LNCaP clone FGC (cell line): Measurements from ENCODE around the gene YPEL2.

Experiments used
- DNase-seq: peaks from one replicate; pipeline ENCODE4 v3.0.0-alpha.2; 2011; ENCODE audit warnings: low read depth
- H3K4me3 ChIP-seq: 2 replicates; pipeline ENCODE4 v1.5.1; 2011; ENCODE audit warnings: mild to moderate bottlenecking, low read depth, low read length, control low read depth
- TF ChIP-seq, protein P1 (sequence below): IDR thresholded peaks from 2 replicates; pipeline ENCODE4 v1.5.1; 2012; ENCODE audit warnings: mild to moderate bottlenecking; ENCODE audit not compliant: control insufficient read depth, insufficient read depth; ENCODE audit errors: extremely low read depth

YPEL2 gene

DNA sequence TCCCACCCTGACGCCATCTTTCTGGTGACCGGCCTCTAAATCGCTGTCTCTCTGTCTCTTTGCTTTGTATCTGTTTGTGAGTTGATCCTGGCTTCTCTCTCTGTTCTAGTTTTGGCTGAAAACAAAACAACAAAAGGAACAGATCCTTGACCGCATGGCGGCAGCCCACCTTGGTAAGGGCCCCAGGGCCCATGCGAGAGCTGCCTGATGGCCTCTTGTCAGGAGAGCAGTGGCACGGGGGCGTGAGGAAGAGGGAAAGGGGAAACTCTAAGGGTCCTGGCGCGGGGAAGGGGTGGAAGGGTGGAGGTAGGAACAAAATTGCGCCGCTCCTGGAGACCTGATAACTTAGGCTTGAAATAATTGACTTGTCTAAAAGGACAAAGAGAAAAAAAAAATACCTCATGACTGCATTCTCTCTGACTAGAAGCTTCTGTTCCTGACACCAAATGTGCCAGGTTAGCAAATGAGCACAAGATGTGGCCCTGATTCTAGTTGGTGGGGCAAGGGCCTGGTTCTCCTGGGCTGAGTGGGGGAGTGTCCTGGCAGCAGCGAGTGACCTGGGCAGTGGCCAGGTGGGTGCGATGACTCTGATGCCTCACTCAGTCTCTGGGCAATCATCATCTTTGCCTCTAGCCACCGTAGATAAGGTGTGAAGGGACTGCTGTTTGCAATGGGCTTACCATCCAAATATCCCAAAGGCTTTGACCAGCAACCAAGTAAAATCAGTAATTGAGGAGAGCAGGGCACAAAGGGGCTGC, 66.0 kb downstream of the YPEL2 start:
- TF ChIP-seq, protein P1, sequence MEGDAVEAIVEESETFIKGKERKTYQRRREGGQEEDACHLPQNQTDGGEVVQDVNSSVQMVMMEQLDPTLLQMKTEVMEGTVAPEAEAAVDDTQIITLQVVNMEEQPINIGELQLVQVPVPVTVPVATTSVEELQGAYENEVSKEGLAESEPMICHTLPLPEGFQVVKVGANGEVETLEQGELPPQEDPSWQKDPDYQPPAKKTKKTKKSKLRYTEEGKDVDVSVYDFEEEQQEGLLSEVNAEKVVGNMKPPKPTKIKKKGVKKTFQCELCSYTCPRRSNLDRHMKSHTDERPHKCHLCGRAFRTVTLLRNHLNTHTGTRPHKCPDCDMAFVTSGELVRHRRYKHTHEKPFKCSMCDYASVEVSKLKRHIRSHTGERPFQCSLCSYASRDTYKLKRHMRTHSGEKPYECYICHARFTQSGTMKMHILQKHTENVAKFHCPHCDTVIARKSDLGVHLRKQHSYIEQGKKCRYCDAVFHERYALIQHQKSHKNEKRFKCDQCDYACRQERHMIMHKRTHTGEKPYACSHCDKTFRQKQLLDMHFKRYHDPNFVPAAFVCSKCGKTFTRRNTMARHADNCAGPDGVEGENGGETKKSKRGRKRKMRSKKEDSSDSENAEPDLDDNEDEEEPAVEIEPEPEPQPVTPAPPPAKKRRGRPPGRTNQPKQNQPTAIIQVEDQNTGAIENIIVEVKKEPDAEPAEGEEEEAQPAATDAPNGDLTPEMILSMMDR, result no peak
- no peak for DNase-seq
- no peak overlapping the region for H3K4me3 ChIP-seq

- no peak for DNase-seq
- TF ChIP-seq, protein P1, result no peak
- no peak overlapping the region for H3K4me3 ChIP-seq
Measured at GRCh38 chr17:59399914-59400313, 68.5 kb downstream of the YPEL2 start.

DNA sequence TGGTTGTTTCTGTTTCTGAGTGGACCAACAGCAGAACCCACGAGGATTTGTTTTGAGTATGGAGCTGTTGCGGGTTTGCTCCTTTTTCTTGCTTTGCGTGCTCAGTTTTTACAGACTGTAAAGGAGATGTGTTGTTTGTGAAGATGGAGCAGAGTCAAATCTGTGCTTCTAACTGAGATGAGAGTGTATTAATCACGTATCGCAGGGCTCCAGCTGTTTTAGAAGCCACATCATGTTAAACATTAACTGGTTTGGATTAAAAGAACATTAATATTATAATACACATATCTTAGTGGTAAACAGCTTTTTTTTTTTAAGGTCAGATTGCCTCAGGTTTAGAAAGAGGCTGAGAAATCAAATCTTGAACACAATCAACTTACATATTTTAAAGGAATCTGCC, 69.4 kb downstream of the YPEL2 start:
- no peak for DNase-seq
- no peak overlapping the region for H3K4me3 ChIP-seq
- TF ChIP-seq, protein P1, result no peak

DNA sequence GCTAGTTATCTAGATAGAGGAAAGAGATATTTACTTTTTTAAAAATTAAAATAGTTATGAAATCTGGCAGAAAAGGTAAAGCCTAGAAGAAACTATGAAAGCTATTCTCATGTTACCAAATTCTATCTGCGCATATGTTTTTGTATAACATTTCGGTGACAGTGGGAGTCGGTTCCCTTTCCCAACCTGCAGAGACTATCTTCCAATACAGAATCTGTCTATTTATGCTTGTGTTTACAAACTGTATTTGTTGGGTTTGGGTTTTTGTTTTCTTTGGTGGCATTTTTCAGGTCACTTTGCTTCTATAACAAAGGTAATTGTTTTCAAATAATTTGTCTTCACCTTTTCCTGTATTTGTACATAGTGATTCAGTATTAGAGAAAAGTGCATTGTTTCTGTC, 69.8 kb downstream of the YPEL2 start:
- TF ChIP-seq, protein P1, result no peak
- DNase-seq, result no peak
- no peak overlapping the region for H3K4me3 ChIP-seq

DNA sequence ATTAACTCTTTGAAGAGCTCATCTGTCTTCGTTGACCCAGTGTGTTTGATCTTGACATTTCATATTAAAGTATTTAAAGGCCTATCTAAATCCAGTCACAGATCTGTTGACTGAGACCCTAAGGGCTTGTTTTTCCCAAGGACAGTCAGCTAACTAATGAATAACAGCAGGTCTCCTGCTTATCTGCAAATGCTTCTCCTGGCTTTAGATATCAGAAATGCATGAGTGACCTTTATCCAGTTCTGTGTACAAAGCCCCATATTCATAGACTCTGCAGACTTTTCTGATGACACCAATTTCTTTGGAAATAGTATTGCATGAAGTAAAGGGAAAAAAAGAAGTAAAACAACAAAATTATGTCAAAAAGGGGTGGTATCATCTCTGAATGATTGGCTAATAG, 70.3 kb downstream of the YPEL2 start:
- DNase-seq, result no peak
- no peak overlapping the region for H3K4me3 ChIP-seq
- TF ChIP-seq, protein P1, result no peak

- H3K4me3 ChIP-seq, result no peak overlapping the region
- TF ChIP-seq, protein P1, result no peak
- DNase-seq, result no peak
Measured at GRCh38 chr17:59402760-59403159, 71.3 kb downstream of the YPEL2 start.

DNA sequence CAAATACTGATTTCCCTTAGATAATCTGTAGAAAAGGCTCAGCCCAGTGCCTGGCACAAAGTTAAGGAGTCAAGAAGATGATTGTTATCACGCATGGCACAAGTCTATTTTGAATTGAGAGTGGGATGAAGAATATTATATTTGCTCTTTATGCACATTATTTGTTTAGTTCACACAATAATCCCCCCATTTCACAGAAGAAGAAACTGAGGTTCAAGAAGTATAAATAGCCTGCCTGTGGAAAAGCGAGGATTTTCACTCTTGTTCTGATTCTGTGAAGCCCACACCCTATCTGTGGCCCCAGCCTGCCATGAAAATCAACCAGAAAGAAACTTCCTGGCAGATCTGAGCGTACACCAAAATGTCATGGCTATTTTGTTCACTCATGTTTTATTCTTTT, 73.0 kb downstream of the YPEL2 start:
- no peak for DNase-seq
- H3K4me3 ChIP-seq, result no peak overlapping the region
- TF ChIP-seq, protein P1, result no peak
